Ishikawa (cell line): ENCODE results near the gene ATRNL1.

Source experiments
- CEBPB ChIP-seq: IDR thresholded peaks from 2 replicates; pipeline ENCODE4 v1.6.1; 2012
- CREB1 ChIP-seq: IDR thresholded peaks from 2 replicates; pipeline ENCODE4 v1.6.1; 2012; ENCODE audit warnings: low read depth
- EGR1 ChIP-seq: IDR thresholded peaks from 2 replicates; pipeline ENCODE4 v1.6.1; 2012
- EP300 ChIP-seq: IDR thresholded peaks from 2 replicates; pipeline ENCODE4 v1.6.1; 2012; ENCODE audit warnings: borderline replicate concordance
- FOXM1 ChIP-seq: IDR thresholded peaks from 2 replicates; pipeline ENCODE4 v1.6.1; 2012; ENCODE audit warnings: low read depth, borderline replicate concordance
- NFIC ChIP-seq: IDR thresholded peaks from 2 replicates; pipeline ENCODE4 v1.6.1; 2012
- RAD21 ChIP-seq: IDR thresholded peaks from 2 replicates; pipeline ENCODE4 v1.6.1; 2012; ENCODE audit warnings: low read depth
- TAF1 ChIP-seq: IDR thresholded peaks from 2 replicates; pipeline ENCODE4 v1.6.1; 2012; ENCODE audit warnings: low read depth, mild to moderate bottlenecking
- TEAD4 ChIP-seq: IDR thresholded peaks from 2 replicates; pipeline ENCODE4 v1.6.1; 2012
- YY1 ChIP-seq: IDR thresholded peaks from 2 replicates; pipeline ENCODE4 v1.6.1; 2012; ENCODE audit warnings: low read depth
- TF ChIP-seq, protein P1 (sequence below): IDR thresholded peaks from 2 replicates; pipeline ENCODE4 v1.6.1; 2012
- TF ChIP-seq, protein P2 (sequence below): IDR thresholded peaks from 2 replicates; pipeline ENCODE4 v1.6.1; 2012; ENCODE audit warnings: low read depth, mild to moderate bottlenecking

DNA sequence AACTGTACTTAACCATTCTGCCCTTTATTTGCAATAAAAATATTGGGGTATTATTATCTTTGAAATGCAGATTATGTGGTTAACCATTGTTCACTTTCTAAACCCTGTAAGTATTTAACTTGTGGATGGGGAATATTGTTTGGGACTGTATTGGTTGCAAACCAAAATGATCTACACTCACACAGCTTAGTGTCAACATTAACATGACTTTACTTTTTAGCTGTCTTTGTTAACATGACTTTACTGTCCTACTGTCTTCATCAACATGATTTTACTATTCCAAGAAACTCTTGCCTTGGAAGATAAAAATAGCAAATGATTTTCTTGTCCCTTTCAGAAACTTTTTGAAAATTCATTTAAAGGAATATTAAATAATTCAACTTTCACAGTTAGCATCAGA is 708.3 kb downstream of the ATRNL1 start:
- TF ChIP-seq, protein P1, sequence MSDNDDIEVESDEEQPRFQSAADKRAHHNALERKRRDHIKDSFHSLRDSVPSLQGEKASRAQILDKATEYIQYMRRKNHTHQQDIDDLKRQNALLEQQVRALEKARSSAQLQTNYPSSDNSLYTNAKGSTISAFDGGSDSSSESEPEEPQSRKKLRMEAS, result no peak
- TF ChIP-seq CEBPB (no peak), YY1 (no peak), CREB1 (no peak), RAD21 (no peak), NFIC (no peak), TEAD4 (no peak), EGR1 (no peak), EP300 (no peak), FOXM1 (no peak), TAF1 (no peak)
- TF ChIP-seq, protein P2, sequence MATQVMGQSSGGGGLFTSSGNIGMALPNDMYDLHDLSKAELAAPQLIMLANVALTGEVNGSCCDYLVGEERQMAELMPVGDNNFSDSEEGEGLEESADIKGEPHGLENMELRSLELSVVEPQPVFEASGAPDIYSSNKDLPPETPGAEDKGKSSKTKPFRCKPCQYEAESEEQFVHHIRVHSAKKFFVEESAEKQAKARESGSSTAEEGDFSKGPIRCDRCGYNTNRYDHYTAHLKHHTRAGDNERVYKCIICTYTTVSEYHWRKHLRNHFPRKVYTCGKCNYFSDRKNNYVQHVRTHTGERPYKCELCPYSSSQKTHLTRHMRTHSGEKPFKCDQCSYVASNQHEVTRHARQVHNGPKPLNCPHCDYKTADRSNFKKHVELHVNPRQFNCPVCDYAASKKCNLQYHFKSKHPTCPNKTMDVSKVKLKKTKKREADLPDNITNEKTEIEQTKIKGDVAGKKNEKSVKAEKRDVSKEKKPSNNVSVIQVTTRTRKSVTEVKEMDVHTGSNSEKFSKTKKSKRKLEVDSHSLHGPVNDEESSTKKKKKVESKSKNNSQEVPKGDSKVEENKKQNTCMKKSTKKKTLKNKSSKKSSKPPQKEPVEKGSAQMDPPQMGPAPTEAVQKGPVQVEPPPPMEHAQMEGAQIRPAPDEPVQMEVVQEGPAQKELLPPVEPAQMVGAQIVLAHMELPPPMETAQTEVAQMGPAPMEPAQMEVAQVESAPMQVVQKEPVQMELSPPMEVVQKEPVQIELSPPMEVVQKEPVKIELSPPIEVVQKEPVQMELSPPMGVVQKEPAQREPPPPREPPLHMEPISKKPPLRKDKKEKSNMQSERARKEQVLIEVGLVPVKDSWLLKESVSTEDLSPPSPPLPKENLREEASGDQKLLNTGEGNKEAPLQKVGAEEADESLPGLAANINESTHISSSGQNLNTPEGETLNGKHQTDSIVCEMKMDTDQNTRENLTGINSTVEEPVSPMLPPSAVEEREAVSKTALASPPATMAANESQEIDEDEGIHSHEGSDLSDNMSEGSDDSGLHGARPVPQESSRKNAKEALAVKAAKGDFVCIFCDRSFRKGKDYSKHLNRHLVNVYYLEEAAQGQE, result no peak
